GM19395 (cell line): ENCODE measurements around the gene RPTOR.

Source experiments
- ATAC-seq: cut with Tn5 transposase; IDR thresholded peaks from one replicate; pipeline ENCODE4 v1.9.1; 2021; ENCODE audit warnings: mild to moderate bottlenecking, moderate library complexity; ENCODE audit not compliant: unreplicated experiment

The RPTOR gene

GRCh38 chr17:80951121-80952090 is 406.8 kb downstream of the RPTOR start:
- no peak for ATAC-seq

DNA sequence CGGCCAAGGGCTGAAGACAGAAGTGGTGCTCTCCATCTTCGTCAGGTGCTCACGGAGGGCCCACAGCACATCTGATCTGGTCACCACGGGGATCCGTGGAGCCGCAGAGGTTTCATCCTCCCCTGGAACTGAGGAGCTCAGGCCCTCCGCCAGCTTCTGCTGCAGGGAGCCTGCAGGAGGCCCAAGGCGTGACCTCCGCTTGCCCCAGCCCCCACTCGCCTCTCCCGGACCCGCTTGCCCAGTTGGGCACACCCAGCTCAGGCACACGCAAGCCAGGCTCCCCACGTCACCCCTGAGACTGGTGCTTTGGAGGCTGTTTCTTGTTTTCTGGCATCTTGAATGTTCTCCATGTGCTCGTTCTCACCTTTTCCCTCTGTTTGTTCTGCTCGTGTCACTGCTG is 407.7 kb downstream of the RPTOR start:
- no peak for ATAC-seq

GRCh38 chr17:80953471-80954315 is 409.1 kb downstream of the RPTOR start:
- no peak for ATAC-seq

- no peak for ATAC-seq
Observed at GRCh38 chr17:80955078-80955477, 410.4 kb downstream of the RPTOR start.

- no peak for ATAC-seq
Observed at GRCh38 chr17:80955671-80956280, 411.1 kb downstream of the RPTOR start.

GRCh38 chr17:80956321-80957190 is 411.9 kb downstream of the RPTOR start:
- ATAC-seq: no peak

DNA sequence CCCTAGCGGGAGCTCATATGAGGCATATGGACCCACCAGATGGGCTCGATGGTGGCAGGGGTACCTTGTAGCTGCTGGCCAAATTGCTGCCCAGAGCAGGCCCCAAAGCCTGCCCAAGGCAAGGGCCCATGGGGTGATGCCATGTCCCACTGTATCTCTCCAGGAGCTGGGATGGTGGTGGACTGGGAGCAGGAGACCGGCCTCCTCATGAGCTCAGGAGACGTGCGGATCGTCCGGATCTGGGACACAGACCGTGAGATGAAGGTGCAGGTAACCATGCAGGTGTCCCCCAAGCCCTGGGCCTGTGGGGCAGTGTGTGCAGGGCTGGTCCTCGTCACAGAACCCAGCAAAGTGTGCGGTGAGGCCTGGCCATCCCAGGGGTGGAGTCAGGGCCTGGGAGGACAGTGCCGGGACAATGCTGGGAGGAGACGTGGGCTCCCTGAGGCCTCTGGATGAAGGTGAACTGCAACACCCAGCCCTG is 412.9 kb downstream of the RPTOR start:
- no peak for ATAC-seq

GRCh38 chr17:80959330-80960036 is 414.8 kb downstream of the RPTOR start:
- no peak for ATAC-seq

- ATAC-seq: no peak
Observed at GRCh38 chr17:80960037-80960796, 415.6 kb downstream of the RPTOR start.

GRCh38 chr17:80960797-80961452 is 416.3 kb downstream of the RPTOR start:
- no peak for ATAC-seq

GRCh38 chr17:80961541-80962330 is 417.1 kb downstream of the RPTOR start:
- no peak for ATAC-seq

DNA sequence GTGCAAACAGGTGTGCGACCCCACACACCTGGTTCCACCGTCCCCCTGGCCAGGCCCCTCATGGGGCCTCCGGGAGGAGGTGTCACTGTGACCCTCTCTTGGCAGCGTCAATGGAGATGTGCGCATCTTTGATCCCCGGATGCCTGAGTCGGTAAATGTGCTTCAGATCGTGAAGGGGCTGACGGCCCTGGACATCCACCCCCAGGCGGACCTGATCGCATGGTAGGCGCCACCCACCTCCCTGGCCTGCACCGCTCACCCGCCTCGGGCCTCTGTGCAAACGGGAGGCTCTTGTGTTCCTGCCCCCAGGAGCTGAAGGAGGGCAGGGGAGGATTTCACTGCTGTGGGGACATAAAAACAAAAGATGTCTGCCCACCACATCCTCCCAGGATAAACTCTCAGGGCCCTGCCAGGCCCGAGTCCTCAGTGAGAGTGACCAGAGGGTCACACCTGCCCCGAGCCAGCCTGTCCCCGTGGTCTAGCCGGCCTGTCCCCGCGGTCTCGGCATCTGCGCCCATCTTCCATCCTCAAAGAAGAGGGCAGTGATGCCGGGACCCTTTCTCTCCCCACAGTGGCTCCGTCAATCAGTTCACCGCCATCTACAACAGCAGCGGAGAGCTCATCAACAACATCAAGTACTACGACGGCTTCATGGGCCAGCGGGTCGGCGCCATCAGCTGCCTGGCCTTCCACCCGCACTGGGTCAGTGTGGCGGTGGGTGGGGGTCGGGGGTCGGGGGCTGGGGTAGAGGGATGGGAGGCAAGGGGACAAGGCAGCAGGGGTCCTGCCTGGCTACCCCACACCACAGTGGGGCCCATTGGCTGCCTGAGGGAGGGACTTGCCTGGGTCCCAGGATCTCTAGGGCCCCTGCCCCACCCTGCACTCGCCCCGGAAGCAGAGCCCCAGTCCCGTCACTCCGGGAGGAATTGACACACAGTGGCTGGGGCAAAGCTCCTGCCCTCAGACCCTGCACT is 418.0 kb downstream of the RPTOR start:
- no peak for ATAC-seq

DNA sequence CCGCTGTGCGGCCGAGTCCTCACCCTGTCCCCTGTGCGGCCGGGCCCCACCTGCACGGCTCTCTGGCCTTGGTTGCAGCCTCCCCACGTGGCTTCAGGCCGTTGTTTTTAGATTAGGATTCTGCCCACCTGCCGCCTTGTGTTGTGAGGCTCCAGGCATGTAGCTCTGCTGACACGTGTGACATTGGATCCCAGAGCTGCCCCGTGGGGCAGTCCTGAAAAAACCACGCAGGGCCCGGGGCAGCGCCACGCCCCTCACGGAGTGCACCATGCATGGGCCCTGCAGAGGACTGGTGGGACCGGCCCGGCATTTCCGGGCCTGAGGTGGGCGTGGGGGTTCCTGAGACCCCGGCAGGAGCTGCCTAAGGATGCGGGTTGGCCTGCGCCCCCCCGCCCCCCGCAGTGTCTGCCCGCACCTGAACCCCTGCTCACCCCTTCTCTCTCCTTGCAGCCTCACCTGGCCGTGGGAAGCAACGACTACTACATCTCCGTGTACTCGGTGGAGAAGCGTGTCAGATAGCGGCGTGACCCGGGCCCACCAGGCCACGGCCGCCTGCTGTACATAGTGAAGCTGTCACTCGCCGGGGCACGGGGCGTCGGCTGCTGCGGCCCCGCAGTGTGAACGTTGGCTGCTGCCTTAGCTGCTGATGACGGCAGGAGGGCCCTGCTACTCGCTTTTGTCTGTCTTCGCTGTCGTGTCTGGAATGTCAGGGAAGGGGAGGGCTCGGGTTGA is 419.3 kb downstream of the RPTOR start:
- ATAC-seq: no peak

- ATAC-seq: no peak
Observed at GRCh38 chr17:80964544-80964856, 419.9 kb downstream of the RPTOR start.

GRCh38 chr17:80964859-80965580 is 420.4 kb downstream of the RPTOR start:
- no peak for ATAC-seq
